ENCODE measurements around the gene UQCRFS1. TPM values are rescaled to one million over a fixed set of nuclear protein-coding genes. Genes with fewer than 3 reads are reported as not detected.
"Not testable (repeated sequence)": the region's sequence is repeated elsewhere in the genome, so short reads cannot be mapped to it uniquely, and the experiment has no call there.

The UQCRFS1 gene
- 20.9 TPM for polyA plus RNA-seq (2013, experiment 1 of 2; ENCODE audit: insufficient read length)
- polyA plus RNA-seq (2013, experiment 2 of 2; ENCODE audit: insufficient read length) = 21.5 TPM

GRCh38 chr19:29212648-29213573, at the start of gene UQCRFS1:
Gene UQCRFS1 (minus strand): TSS chr19:29213151. CDS start chr19:29213118, 33 bp downstream.
- DNase-seq = peak; percentile 91

DNA sequence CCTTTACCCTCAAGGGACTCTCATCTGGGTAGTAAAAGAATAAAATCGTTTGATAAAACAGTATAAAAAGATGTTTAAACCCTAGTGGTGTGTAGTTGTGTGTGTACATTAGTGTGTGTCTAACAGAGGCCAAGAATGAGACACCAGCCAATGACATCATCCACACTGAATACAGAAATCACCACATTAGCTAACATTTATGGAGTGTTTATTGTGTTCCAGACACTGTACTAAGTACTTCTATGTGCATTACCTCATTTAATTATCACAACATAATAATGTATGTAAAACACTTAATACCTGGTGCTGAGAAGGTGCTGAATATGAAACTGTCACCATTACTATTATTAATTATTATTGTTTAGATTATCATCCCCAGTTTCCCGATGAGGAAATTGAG, 49.1 kb upstream of the UQCRFS1 start:
- DNase-seq = no peak

DNA sequence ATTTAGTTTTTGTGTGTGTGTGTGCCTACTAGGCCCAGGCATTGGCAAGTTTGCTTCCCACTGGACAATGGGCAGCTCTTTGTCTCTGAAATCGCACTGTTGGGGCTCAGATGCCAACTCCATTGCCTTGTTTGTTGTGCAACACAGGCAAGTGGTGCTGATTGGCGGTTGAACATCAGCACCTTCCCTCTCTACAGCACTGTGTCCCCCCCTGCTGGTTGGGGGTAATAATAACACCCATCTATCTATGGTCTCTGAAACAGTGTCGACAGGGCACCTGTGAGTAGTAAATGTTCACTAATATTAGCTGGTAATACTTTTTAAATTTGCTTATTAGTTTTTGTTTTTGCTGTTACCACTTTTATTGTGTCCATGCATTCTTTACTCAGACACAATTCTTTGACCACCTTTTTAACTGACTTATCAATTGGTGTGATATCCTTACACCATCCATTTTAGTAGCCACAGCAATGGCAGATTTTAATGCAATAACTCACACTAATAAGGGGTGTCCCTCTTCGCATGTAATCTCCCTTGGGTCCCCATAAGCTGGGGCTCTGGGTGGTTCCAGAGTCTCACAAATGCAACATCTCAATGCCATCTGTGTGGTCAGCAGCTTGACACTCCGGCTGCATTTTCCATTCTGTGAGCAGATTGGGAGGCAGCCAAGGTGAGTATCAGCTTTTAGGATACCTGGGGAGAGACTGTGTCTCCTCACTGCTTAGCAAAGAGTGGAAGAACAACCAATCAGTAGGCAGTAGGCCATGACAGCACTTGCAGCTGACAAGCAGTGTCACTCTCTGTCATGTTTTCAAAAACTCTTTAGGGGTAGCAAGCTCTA, 47.7 kb upstream of the UQCRFS1 start:
- DNase-seq = peak; percentile 2

- DNase-seq = no peak
Measured at GRCh38 chr19:29259867-29260281, 46.9 kb upstream of the UQCRFS1 start.

DNA sequence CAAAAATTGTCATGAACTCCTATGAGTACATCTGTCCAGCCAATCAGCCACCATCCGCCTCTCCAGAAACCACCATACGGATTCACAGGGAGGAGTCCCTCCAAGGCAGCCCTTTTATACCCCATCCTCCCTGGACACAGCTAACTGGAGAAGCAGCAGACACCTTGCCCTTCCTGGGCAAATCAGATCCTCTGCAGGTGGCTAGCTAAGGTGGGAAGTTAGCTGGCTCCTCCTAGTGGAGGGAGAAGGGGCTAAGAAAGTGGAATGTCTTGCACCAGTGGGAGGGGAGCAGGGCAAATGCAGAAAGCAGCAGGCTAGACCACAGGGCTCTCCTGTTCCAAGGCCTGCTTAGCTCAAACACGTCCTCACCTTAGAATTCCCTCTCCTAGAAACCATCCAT, 46.2 kb upstream of the UQCRFS1 start:
- DNase-seq = no peak

DNA sequence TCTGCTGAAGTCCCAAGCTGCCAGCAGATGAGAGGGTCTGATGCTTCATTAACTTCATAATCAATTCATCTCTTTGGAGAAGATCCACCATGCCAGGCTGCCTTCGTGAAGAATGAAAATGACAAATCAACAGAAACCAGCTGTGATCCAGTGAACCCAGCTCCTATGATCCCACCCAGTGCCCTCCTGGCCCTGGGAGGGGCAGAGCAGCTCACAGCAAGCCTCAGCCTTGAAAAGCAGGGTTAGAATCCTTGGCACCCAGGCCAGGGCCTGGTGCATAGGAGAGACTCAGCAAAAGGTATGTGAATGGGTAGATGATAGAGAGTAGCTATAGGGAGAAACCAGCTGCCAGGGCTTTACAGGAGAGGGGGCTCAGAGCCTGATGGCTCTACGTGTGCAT, 43.6 kb upstream of the UQCRFS1 start:
- DNase-seq = no peak

DNA sequence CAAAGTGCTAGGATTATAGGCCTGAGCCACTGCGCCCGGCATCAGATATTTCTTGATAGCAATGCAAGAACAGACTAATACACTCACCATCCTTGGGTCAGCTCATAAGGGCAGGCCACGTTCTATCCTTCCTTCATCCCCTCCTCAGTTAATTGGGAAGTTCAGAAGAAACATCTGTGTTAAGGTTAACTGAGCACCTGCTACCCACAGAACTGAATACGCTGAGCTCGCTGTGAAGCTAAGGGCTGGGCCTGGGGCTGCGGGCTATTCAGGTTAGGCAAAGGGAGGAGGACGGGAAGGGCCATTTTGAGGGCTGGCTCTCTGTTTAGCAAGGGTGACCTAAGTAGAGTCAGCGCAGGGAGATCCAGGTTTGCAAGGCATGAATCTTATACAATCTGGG, 43.0 kb upstream of the UQCRFS1 start:
- DNase-seq = no peak

DNA sequence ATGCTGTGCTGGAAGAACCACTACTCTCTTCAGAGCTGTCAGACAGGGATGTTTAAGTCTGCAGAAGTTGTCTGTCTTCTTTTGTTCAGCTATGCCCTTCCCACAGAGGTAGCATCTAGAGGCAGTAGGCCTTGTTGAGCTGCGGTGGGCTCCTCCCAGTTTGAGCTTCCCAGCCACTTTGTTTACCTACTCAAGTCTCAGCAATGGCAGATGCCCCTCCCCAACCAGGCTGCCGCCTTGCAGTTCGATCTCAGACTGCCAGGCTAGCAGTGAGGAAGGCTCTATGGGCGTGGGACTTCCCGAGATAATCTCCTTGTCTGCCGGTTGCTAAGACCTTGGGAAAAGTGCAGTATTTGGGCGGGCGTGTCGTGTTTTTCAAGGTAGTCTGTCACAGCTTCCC, 42.1 kb upstream of the UQCRFS1 start:
- DNase-seq = no peak

DNA sequence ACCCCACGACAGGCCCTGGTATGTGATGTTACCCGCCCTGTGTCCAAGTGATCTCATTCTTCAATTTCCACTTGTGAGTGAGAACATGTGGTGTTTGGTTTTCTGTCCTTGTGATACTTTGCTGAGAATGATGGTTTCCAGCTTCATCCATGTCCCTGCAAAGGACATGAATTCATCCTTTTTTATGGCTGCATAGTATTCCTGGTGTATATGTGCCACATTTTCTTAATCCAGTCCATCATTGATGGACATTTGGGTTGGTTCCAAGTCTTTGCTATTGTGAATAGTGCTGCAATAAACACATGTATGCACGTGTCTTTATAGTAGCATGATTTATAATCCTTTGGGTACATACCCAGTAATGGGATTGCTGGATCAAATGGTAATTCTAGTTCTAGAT, 36.8 kb upstream of the UQCRFS1 start:
- DNase-seq = not testable (repeated sequence)

GRCh38 chr19:29248332-29248844, 35.4 kb upstream of the UQCRFS1 start:
- DNase-seq = no peak

- DNase-seq = no peak
Measured at GRCh38 chr19:29247872-29248271, 34.9 kb upstream of the UQCRFS1 start.

DNA sequence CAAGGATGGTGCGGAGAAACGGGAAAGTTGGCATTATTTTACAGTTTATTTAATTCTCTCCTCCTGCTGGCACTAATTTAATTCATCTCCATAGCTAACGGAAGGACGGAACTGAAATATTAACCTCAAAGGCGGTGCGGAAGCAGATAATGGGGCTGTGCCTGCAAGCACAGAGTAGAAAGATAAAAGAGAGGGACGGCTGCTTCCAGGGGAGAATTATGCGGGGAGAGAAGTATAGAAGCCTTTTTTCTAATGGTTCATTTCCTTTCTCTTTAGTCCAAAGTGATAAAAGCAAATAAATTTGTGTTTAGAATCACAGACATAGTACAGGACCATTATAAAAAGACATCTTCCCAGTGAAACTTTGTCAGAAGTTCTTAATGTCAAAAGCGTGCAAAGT, 34.5 kb upstream of the UQCRFS1 start:
- no peak for DNase-seq

GRCh38 chr19:29247051-29247450, 34.1 kb upstream of the UQCRFS1 start:
- DNase-seq = no peak

GRCh38 chr19:29245215-29245614, 32.3 kb upstream of the UQCRFS1 start:
- DNase-seq = no peak

- no peak for DNase-seq
Measured at GRCh38 chr19:29241324-29241723, 28.4 kb upstream of the UQCRFS1 start.

DNA sequence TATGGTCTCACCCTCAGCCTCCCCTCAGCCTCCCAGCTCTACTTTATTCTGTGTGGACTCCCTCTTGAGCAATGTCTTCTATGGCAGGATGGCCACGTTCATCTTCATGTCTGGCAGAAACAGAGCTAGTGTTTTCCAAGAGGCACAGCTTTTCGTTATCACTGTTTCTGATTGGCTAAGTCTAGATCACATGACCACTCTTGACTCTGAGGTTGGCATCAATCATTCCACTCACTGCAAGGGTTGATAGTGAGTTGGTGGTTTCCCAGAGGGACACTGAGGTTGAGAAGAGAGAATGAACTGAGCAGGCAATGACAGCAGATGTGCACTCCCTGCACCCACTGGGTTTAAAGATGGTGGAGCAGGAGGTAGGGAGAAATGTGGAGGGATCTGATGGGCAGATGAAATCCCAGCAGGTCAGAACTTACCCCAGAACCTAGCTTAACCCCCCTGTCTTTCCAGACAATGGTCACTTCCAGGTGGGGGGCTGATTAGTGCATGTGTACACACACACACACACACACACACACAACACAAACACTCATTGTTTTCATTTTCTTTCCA, 26.3 kb upstream of the UQCRFS1 start:
- DNase-seq = no peak

DNA sequence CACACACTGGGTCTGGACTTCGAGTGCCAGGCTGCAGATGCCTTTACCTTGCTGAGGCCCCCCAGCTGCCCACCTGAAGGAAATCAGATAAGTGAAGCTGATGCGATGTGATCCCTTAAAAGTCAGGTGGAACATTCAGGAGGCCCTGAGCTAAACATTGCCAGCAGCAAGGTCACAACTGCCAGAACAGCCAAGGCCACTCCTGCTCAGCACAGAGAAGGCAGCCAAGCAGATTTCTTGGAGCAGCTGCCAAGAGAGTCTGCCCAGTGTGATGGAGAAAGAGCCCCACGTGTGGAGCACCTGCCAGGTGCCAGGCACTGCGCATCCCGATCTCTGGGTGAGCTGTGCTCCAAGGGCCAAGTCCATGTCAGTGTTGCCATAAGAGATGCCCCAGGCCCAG, 20.6 kb upstream of the UQCRFS1 start:
- DNase-seq = no peak

- no peak for DNase-seq
Measured at GRCh38 chr19:29232315-29232852, 19.4 kb upstream of the UQCRFS1 start.

- not testable (repeated sequence) for DNase-seq
Measured at GRCh38 chr19:29231306-29231705, 18.4 kb upstream of the UQCRFS1 start.

DNA sequence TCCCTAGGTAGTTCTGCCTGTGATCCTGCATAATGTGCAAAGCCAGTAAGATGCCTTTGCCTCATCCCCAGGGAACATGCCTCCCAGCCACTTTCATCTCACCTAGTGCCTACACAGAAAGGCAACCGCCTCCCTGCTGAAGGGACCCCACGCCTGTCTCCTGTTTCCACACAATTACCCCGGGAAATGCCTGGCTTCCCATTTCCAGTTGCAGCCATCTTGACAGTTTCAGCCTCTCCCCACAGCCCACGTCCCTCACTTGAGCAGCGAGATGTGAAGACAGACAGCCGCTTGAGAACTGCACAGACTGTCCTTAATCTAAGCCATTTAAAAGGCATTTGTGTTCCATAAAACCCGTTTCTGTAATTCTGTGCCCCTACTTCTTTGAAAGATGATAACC, 4.7 kb upstream of the UQCRFS1 start:
- no peak for DNase-seq

DNA sequence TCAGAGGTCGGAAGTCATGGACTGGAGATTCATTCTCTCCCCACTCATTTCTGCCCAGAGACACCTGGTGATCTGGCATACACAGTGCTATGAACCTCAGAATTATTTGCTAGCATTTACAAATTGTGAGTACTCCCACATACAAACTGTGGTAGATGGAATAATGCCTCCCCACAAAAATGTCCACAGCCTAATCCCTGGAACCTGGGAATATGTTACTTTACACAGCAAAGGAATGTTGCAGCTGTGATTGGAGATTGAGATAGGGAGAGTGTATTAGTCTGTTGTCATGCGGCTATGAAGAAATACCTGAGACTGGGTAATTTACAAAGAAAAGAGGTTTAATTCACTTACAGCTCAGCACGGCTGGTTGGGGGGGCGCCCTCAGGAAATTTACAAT, 3.1 kb upstream of the UQCRFS1 start:
- no peak for DNase-seq

DNA sequence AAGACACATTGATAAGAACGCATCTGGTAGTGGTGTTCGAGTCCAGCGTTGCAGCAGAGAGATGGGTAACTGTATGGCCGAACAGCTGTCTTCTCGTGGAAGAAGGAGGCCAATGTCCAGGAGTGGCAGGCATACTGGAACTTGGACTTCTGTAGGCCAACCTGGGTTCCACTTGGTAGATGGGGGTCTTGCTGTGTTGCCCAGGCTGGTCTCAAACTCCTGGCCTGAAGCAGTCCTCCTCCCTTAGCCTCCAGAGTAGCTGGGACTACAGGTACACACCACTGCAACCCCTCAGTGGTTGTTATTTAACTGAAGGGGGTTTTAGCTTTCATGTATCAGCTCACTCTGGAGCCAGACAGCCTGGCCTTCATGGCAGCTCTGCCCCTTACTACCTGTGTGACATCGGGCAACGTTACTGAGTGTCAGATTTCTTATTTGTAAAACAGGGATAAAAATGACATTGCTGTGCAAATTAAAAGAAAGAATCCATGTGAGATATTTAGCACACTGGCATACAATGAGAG, 2.4 kb upstream of the UQCRFS1 start:
- no peak for DNase-seq
